Large intestine (tissue), 3 donors: ENCODE measurements around the gene VPS16. TPM values are rescaled to one million over a fixed set of nuclear protein-coding genes. Genes with fewer than 3 reads are reported as not detected.
"Not testable (repeated sequence)": the region's sequence is repeated elsewhere in the genome, so short reads cannot be mapped to it uniquely, and the experiment has no call there.

Experiments used
- DNase-seq, 2 donors: peaks; one replicate each; pipeline versions ENCODE4 v3.0.0 to v3.0.0-alpha.2; 2013
- H3K27ac ChIP-seq: one replicate; pipeline ENCODE4 v1.5.1; 2013; ENCODE audit warnings: low read length
- H3K27me3 ChIP-seq: 2 replicates; pipeline ENCODE4 v1.6.1; 2013; ENCODE audit warnings: low read length; ENCODE audit not compliant: control insufficient read depth, insufficient read depth
- H3K36me3 ChIP-seq: 2 replicates; pipeline ENCODE4 v1.6.1; 2013; ENCODE audit warnings: low read length; ENCODE audit not compliant: control insufficient read depth, insufficient read depth
- H3K4me1 ChIP-seq: one replicate; pipeline ENCODE4 v1.6.1; 2013; ENCODE audit warnings: low read length; ENCODE audit not compliant: control insufficient read depth, insufficient read depth
- H3K4me3 ChIP-seq: one replicate; pipeline ENCODE4 v1.5.1; 2013; ENCODE audit warnings: low read length
- H3K9me3 ChIP-seq: one replicate; pipeline ENCODE4 v1.6.1; 2013; ENCODE audit warnings: mild to moderate bottlenecking, low read depth, low read length, moderate library complexity; ENCODE audit not compliant: control insufficient read depth
- WGBS: methylation state at CpG from one replicate; pipeline ENCODE4 v1.1.5; 2013; ENCODE audit warnings: low lambda C conversion rate; ENCODE audit not compliant: insufficient coverage; 5-methylcytosine and 5-hydroxymethylcytosine counted together
- polyA plus RNA-seq: library from polyadenylated mRNA; unstranded; fragments of 120-200 nt; gene quantifications from one replicate; pipeline ENCODE4 v1.2.1, GENCODE V29; 2013

VPS16 gene
- polyA plus RNA-seq, 1 donor, result 33.5 TPM

- 100% methylated on average over 1 of the region's 4 CpGs for WGBS
- Histone ChIP-seq H3K27ac (no peak overlapping the region), H3K4me3 (no peak overlapping the region), H3K27me3 (peaks cover 71% of the 10 kb centered on the region), H3K9me3 (no peaks in the 10 kb centered on the region), H3K36me3 (no peaks in the 10 kb centered on the region), H3K4me1 (no peaks in the 10 kb centered on the region)
- DNase-seq, result no peak
These were observed 33.5 kb upstream of the VPS16 start for GRCh38 chr20:2807019-2807418.

- not testable (repeated sequence) for H3K4me1 ChIP-seq, H3K27ac ChIP-seq, H3K4me3 ChIP-seq, H3K9me3 ChIP-seq, DNase-seq, H3K36me3 ChIP-seq
- H3K27me3 ChIP-seq, result peaks cover 63% of the 10 kb centered on the region
- no CpG with 5 or more reads among the region's 9 CpGs for WGBS
These were observed 32.6 kb upstream of the VPS16 start for GRCh38 chr20:2807929-2808328.

- Histone ChIP-seq H3K4me1 (no peaks in the 10 kb centered on the region), H3K27ac (no peak overlapping the region)
These were observed 30.9 kb upstream of the VPS16 start for GRCh38 chr20:2809690-2810089.

GRCh38 chr20:2812189-2812588 is 28.4 kb upstream of the VPS16 start:
- WGBS, result 93% methylated on average over 2 of the region's 3 CpGs
- no peaks in the 10 kb centered on the region for H3K4me1 ChIP-seq
- no peak overlapping the region for H3K27ac ChIP-seq
- DNase-seq, result no peak
- no peaks in the 10 kb centered on the region for H3K9me3 ChIP-seq
- no peaks in the 10 kb centered on the region for H3K36me3 ChIP-seq
- H3K4me3 ChIP-seq, result no peak overlapping the region
- peaks cover 25% of the 10 kb centered on the region for H3K27me3 ChIP-seq

More at GRCh38 chr20:2809690-2810089, 30.9 kb upstream of the VPS16 start:
- H3K9me3 ChIP-seq, result no peaks in the 10 kb centered on the region
- WGBS, result no CpG with 5 or more reads among the region's 10 CpGs
- no peak for DNase-seq
- H3K4me3 ChIP-seq, result no peak overlapping the region
- H3K27me3 ChIP-seq, result peaks cover 49% of the 10 kb centered on the region
- H3K36me3 ChIP-seq, result no peaks in the 10 kb centered on the region

- Histone ChIP-seq H3K4me1 (no peaks in the 10 kb centered on the region), H3K27me3 (peaks cover 13% of the 10 kb centered on the region), H3K4me3 (no peak overlapping the region), H3K36me3 (no peaks in the 10 kb centered on the region), H3K27ac (no peak overlapping the region), H3K9me3 (no peaks in the 10 kb centered on the region)
- DNase-seq, result no peak
- no CpG with 5 or more reads among the region's 1 CpG for WGBS
These were observed 26.5 kb upstream of the VPS16 start for GRCh38 chr20:2814076-2814475.

GRCh38 chr20:2814587-2815051 is 25.9 kb upstream of the VPS16 start, which contains the start of gene C20orf141:
TSS of gene C20orf141 (plus strand) at chr20:2814987. CDS start at chr20:2815185, 198 bp downstream.
- no peak within 1 kb of the TSS for H3K27ac ChIP-seq
- DNase-seq, result peak in 1 of 2 donors; percentile 23
- H3K36me3 ChIP-seq, result no peaks in the 10 kb centered on the region
- H3K4me1 ChIP-seq, result no peaks in the 10 kb centered on the region
- WGBS, result no CpG with 5 or more reads among the region's 5 CpGs
- H3K9me3 ChIP-seq, result no peaks in the 10 kb centered on the region
- no peak within 1 kb of the TSS for H3K4me3 ChIP-seq
- peaks cover 14% of the 10 kb centered on the region for H3K27me3 ChIP-seq

- H3K4me1 ChIP-seq, result peaks cover 2% of the 10 kb centered on the region
- no peak overlapping the region for H3K27ac ChIP-seq
- peaks cover 18% of the 10 kb centered on the region for H3K27me3 ChIP-seq
- no peaks in the 10 kb centered on the region for H3K36me3 ChIP-seq
- no CpG with 5 or more reads among the region's 8 CpGs for WGBS
- DNase-seq, result no peak
- no peak overlapping the region for H3K4me3 ChIP-seq
- H3K9me3 ChIP-seq, result no peaks in the 10 kb centered on the region
These were observed 25.2 kb upstream of the VPS16 start for GRCh38 chr20:2815242-2815900.

- no peaks in the 10 kb centered on the region for H3K36me3 ChIP-seq
- H3K4me1 ChIP-seq, result peaks cover 3% of the 10 kb centered on the region
- H3K9me3 ChIP-seq, result no peaks in the 10 kb centered on the region
- H3K27me3 ChIP-seq, result peaks cover 25% of the 10 kb centered on the region
- DNase-seq, result no peak
- no peak within 1 kb of the TSS for H3K27ac ChIP-seq
- WGBS, result no CpG with 5 or more reads among the region's 10 CpGs
- H3K4me3 ChIP-seq, result no peak within 1 kb of the TSS
These were observed 24.4 kb upstream of the VPS16 start, which contains the start of gene TMEM239 for GRCh38 chr20:2816030-2816582. TSS of gene TMEM239 (plus strand) at chr20:2816364. CDS start at chr20:2816555, 191 bp downstream.

GRCh38 chr20:2816583-2817340 is 23.8 kb upstream of the VPS16 start:
- H3K36me3 ChIP-seq, result no peaks in the 10 kb centered on the region
- H3K4me3 ChIP-seq, result no peak overlapping the region
- H3K9me3 ChIP-seq, result no peaks in the 10 kb centered on the region
- H3K27ac ChIP-seq, result no peak overlapping the region
- peaks cover 32% of the 10 kb centered on the region for H3K27me3 ChIP-seq
- no CpG with 5 or more reads among the region's 20 CpGs for WGBS
- no peak for DNase-seq
- H3K4me1 ChIP-seq, result peaks cover 3% of the 10 kb centered on the region

GRCh38 chr20:2817341-2817726 is 23.2 kb upstream of the VPS16 start:
- H3K36me3 ChIP-seq, result no peaks in the 10 kb centered on the region
- no peaks in the 10 kb centered on the region for H3K9me3 ChIP-seq
- H3K27ac ChIP-seq, result no peak overlapping the region
- peaks cover 36% of the 10 kb centered on the region for H3K27me3 ChIP-seq
- no peak overlapping the region for H3K4me3 ChIP-seq
- no CpG with 5 or more reads among the region's 2 CpGs for WGBS
- no peak for DNase-seq
- peaks cover 3% of the 10 kb centered on the region for H3K4me1 ChIP-seq
